Tibial artery (tissue), 4 donors: ENCODE results near the gene INPP4A.

Experiments used
- DNase-seq, 2 donors: peaks; one replicate each; pipeline ENCODE4 v3.0.0-alpha.2; 2019
- H3K27ac ChIP-seq, 2 donors: fragments of 200-600 bp; sonication (generic) in 1 of 2; 1 replicate in 1 of 2; 2 replicates in 1 of 2; pipeline ENCODE4 v1.5.1; 2018 to 2019; ENCODE audit warnings: mild to moderate bottlenecking in 1 of 2
- H3K27me3 ChIP-seq, 2 donors: fragments of 200-600 bp; sonication (generic) in 1 of 2; one replicate each; pipeline versions ENCODE4 v1.5.1 to v1.6.0; 2016 to 2019
- H3K36me3 ChIP-seq, 3 donors: fragments of 200-600 bp; sonication (generic) in 2 of 3; one replicate each; pipeline ENCODE4 v1.5.1; 2016 to 2019; ENCODE audit warnings: mild to moderate bottlenecking in 2 of 3
- H3K4me1 ChIP-seq, 4 donors: fragments of 200-600 bp; sonication (generic) in 2 of 4; 1 replicate in 3 of 4; 2 replicates in 1 of 4; pipeline ENCODE4 v1.5.1; 2016 to 2019
- H3K4me3 ChIP-seq, 2 donors: fragments of 200-600 bp; sonication (generic) in 1 of 2; 1 replicate in 1 of 2; 2 replicates in 1 of 2; pipeline ENCODE4 v1.5.1; 2018 to 2019; ENCODE audit warnings: mild to moderate bottlenecking in 2 of 2
- H3K9me3 ChIP-seq, 3 donors: fragments of 200-600 bp; sonication (generic) in 1 of 3; one replicate each; pipeline ENCODE4 v1.5.1; 2016 to 2019
- CTCF ChIP-seq, 2 experiments: fragments of 200-600 bp in 1 of 2; fragments of 450-650 bp in 1 of 2; IDR thresholded peaks; one replicate each; pipeline ENCODE4 v1.5.1; 2017 to 2019; ENCODE audit warnings: antibody characterized with exemption in 2 of 2, mild to moderate bottlenecking in 1 of 2, moderate library complexity in 1 of 2
- intact Hi-C: fragments of 100-400 bp; cut with DNase I; formaldehyde crosslinking; loops from one replicate; pipeline ENCODE4 v1.15.0; 2023; ENCODE audit warnings: low total_unique reads

Gene INPP4A

GRCh38 chr2:98517636-98518035 lies 73.0 kb downstream of the INPP4A start:
- Histone ChIP-seq H3K27me3 (no peaks in the 10 kb centered on the region), H3K27ac (no peak overlapping the region), H3K4me1 (peaks cover 0 to 10% (median 2%) of the 10 kb centered on the region in 4 donors), H3K4me3 (no peak overlapping the region), H3K9me3 (no peaks in the 10 kb centered on the region), H3K36me3 (peaks cover 0 to 29% (median 13%) of the 10 kb centered on the region in 3 donors)
- no peak for DNase-seq
- intact Hi-C loops = no loop called here
- no peak for TF ChIP-seq CTCF (IDR thresholded peaks at IDR 0.05)

GRCh38 chr2:98518101-98518500 lies 73.4 kb downstream of the INPP4A start:
- Histone ChIP-seq H3K27me3 (no peaks in the 10 kb centered on the region), H3K4me1 (peaks cover 0 to 10% (median 2%) of the 10 kb centered on the region in 4 donors), H3K36me3 (peaks cover 0 to 29% (median 13%) of the 10 kb centered on the region in 3 donors), H3K4me3 (no peak overlapping the region), H3K27ac (no peak overlapping the region), H3K9me3 (no peaks in the 10 kb centered on the region)
- no peak for TF ChIP-seq CTCF (IDR thresholded peaks at IDR 0.05)
- DNase-seq = peak in 1 of 2 donors; percentile 64
- intact Hi-C loops = no loop called here

- Histone ChIP-seq H3K9me3 (no peaks in the 10 kb centered on the region), H3K36me3 (peaks cover 0 to 29% (median 13%) of the 10 kb centered on the region in 3 donors), H3K4me3 (no peak overlapping the region), H3K27ac (no peak overlapping the region), H3K27me3 (no peaks in the 10 kb centered on the region), H3K4me1 (peaks cover 0 to 10% (median 2%) of the 10 kb centered on the region in 4 donors)
- DNase-seq = no peak
- intact Hi-C loops = no loop called here
- no peak for TF ChIP-seq CTCF (IDR thresholded peaks at IDR 0.05)
These were observed 74.5 kb downstream of the INPP4A start for GRCh38 chr2:98519156-98519555.

- peak in 1 of 2 donors; percentile 53 for DNase-seq
- no peak for TF ChIP-seq CTCF (IDR thresholded peaks at IDR 0.05)
- intact Hi-C loops = no loop called here
These were observed 75.2 kb downstream of the INPP4A start for GRCh38 chr2:98519851-98520250.

GRCh38 chr2:98520806-98521205 lies 76.1 kb downstream of the INPP4A start:
- peak in 1 of 2 donors; percentile 52 for DNase-seq
- no peaks in the 10 kb centered on the region for H3K27me3 ChIP-seq
- H3K9me3 ChIP-seq = no peaks in the 10 kb centered on the region
- no peak overlapping the region for H3K4me3 ChIP-seq
- no peak overlapping the region for H3K27ac ChIP-seq
- intact Hi-C loops = no loop called here
- TF ChIP-seq CTCF (IDR thresholded peaks at IDR 0.05) = no peak
- no peaks in the 10 kb centered on the region for H3K4me1 ChIP-seq
- H3K36me3 ChIP-seq = peaks cover 0 to 29% (median 13%) of the 10 kb centered on the region in 3 donors

More at GRCh38 chr2:98519851-98520250, 75.2 kb downstream of the INPP4A start:
- Histone ChIP-seq H3K36me3 (peaks cover 0 to 29% (median 13%) of the 10 kb centered on the region in 3 donors), H3K27ac (no peak overlapping the region), H3K4me3 (no peak overlapping the region), H3K9me3 (no peaks in the 10 kb centered on the region), H3K27me3 (no peaks in the 10 kb centered on the region), H3K4me1 (peaks cover 0 to 5% (median 2%) of the 10 kb centered on the region in 4 donors)

GRCh38 chr2:98521266-98521665 lies 76.6 kb downstream of the INPP4A start:
- no peak for TF ChIP-seq CTCF (IDR thresholded peaks at IDR 0.05)
- Histone ChIP-seq H3K9me3 (no peaks in the 10 kb centered on the region), H3K36me3 (peaks cover 0 to 29% (median 13%) of the 10 kb centered on the region in 3 donors), H3K27me3 (no peaks in the 10 kb centered on the region), H3K4me1 (no peaks in the 10 kb centered on the region), H3K4me3 (no peak overlapping the region), H3K27ac (no peak overlapping the region)
- peak in 1 of 2 donors; percentile 41 for DNase-seq
- intact Hi-C loops = no loop called here
